SU-DHL-6 (cell line): ENCODE results near the gene C16orf78.

Experiments used
- H2AFZ ChIP-seq: fragments of 200-600 bp; sonication (generic); 2 replicates; pipeline ENCODE4 v1.6.1; 2014; ENCODE audit warnings: low read depth, mild to moderate bottlenecking, moderate library complexity, mixed read lengths, antibody characterized with exemption, low read length; ENCODE audit not compliant: severe bottlenecking
- H3F3A ChIP-seq: fragments of 200-600 bp; shearing (Covaris generic); 2 replicates; pipeline ENCODE4 v1.6.0; 2016; ENCODE audit warnings: antibody characterized with exemption, mild to moderate bottlenecking; ENCODE audit not compliant: insufficient read depth
- H3K27ac ChIP-seq: fragments of 200-600 bp; sonication (generic); 2 replicates; pipeline ENCODE4 v1.5.1; 2016; ENCODE audit warnings: low read depth, mild to moderate bottlenecking, low read length, moderate library complexity, mixed read lengths
- H3K27me3 ChIP-seq: fragments of 200-600 bp; sonication (generic), shearing (Covaris generic); 2 replicates; pipeline ENCODE4 v1.6.0; 2014; ENCODE audit warnings: mild to moderate bottlenecking, low read length
- H3K36me3 ChIP-seq: fragments of 200-600 bp; sonication (generic); 2 replicates; pipeline ENCODE4 v1.6.1; 2014; ENCODE audit warnings: mild to moderate bottlenecking, low read length, mixed read lengths
- H3K4me2 ChIP-seq: fragments of 300-600, 200-600 bp; shearing (Covaris generic), sonication (generic); 2 replicates; pipeline ENCODE4 v1.6.0; 2014; ENCODE audit warnings: low read length, low read depth, mild to moderate bottlenecking; ENCODE audit not compliant: poor library complexity, severe bottlenecking
- H3K4me3 ChIP-seq: fragments of 200-600 bp; sonication (generic); 2 replicates; pipeline ENCODE4 v1.5.1; 2014; ENCODE audit warnings: antibody characterized with exemption, low read length, mild to moderate bottlenecking, mixed read lengths; ENCODE audit not compliant: insufficient read depth, poor library complexity, severe bottlenecking
- H3K79me2 ChIP-seq: fragments of 200-600 bp; sonication (generic); 2 replicates; pipeline ENCODE4 v1.6.1; 2014; ENCODE audit warnings: mild to moderate bottlenecking, low read length, moderate library complexity; ENCODE audit not compliant: insufficient read depth
- H3K9ac ChIP-seq: fragments of 200-600 bp; sonication (generic); 2 replicates; pipeline ENCODE4 v1.7.0; 2014; ENCODE audit warnings: mild to moderate bottlenecking, low read length
- H3K9me2 ChIP-seq: fragments of 200-600 bp; sonication (generic); replicated peaks from 2 replicates; pipeline ENCODE4 v1.6.1; 2014; ENCODE audit warnings: low read length; ENCODE audit not compliant: insufficient read depth
- H3K9me3 ChIP-seq: fragments of 200-600 bp; sonication (generic); 2 replicates; pipeline ENCODE4 v1.6.1; 2014; ENCODE audit warnings: low read length, mixed read lengths; ENCODE audit not compliant: insufficient read depth
- H4K20me1 ChIP-seq: fragments of 200-600 bp; sonication (generic); 2 replicates; pipeline ENCODE4 v1.6.1; 2014; ENCODE audit warnings: low read depth, mild to moderate bottlenecking, antibody characterized with exemption, low read length, moderate library complexity, mixed read lengths
- CTCF ChIP-seq: fragments of 200-600 bp; sonication (generic); IDR thresholded peaks from one replicate; pipeline ENCODE4 v1.5.1; 2017; ENCODE audit warnings: antibody characterized with exemption, mild to moderate bottlenecking, low read length, moderate library complexity; ENCODE audit not compliant: insufficient read depth, poor library complexity, severe bottlenecking
- EZH2phosphoT487 ChIP-seq: fragments of 200-600 bp; sonication (generic), shearing (Covaris generic); conservative IDR thresholded peaks from 2 replicates; pipeline ENCODE4 v1.6.1; 2018; ENCODE audit warnings: mild to moderate bottlenecking, antibody characterized with exemption, low read length, moderate library complexity, mixed read lengths

The C16orf78 gene

DNA sequence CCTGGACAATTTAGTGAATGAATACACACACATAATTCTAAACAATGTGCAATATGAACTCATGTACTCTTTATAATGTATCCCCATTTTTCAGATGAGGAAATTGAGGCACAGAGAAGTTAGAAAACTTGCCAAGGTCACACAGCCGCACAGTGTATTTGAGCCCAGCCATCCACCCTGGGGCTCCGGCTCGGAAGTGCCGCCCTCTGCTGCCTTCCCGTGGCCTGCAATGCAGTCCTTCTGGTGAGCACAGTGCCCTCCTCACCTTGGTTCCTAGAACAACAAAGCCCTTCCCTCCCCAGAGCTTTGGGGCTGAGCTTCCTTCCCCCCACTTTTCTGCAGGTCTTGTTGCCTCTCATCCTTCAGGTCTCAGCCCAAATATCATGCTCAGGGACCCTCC lies 63.7 kb downstream of the C16orf78 start:
- Histone ChIP-seq H3K9me2 (no peaks in the 10 kb centered on the region), H3K9me3 (no peaks in the 10 kb centered on the region), H3K79me2 (no peaks in the 10 kb centered on the region), H3K27ac (no peak overlapping the region), H3K9ac (no peak overlapping the region), H3K36me3 (no peaks in the 10 kb centered on the region), H4K20me1 (no peaks in the 10 kb centered on the region), H3K4me2 (no peak overlapping the region), H3K27me3 (no peaks in the 10 kb centered on the region), H2AFZ (no peak overlapping the region), H3F3A (peaks cover 8% of the 10 kb centered on the region; the same call in 1 of the 2 replicates), H3K4me3 (no peak overlapping the region)
- no peak for TF ChIP-seq EZH2phosphoT487
- TF ChIP-seq CTCF: no peak

DNA sequence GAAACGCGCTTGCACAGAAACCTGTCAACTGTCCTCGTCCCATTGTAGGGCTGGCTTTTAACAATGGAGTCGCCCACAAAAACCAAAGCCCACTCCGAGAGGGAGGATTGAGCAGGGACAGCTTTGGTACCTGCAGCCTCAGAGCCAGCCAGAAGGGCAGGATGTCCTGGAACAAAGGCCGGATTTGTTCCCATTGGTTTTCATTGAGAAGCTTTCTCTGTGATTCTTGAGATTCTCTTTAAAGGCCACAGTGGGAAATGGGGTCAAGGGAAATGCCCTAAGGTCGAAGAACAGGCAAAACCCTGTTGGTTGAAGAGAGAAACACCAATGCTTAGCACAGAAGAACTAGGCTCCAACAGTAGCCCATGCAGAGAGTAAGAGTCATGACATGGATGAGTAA lies 65.4 kb downstream of the C16orf78 start:
- Histone ChIP-seq H3K9ac (no peak overlapping the region), H3K36me3 (no peaks in the 10 kb centered on the region), H2AFZ (no peak overlapping the region), H3K9me2 (no peaks in the 10 kb centered on the region), H3F3A (peaks cover 13% of the 10 kb centered on the region; the same call in 1 of the 2 replicates), H3K4me3 (no peak overlapping the region), H4K20me1 (no peaks in the 10 kb centered on the region), H3K4me2 (no peak overlapping the region), H3K79me2 (no peaks in the 10 kb centered on the region), H3K27ac (no peak overlapping the region), H3K27me3 (no peaks in the 10 kb centered on the region), H3K9me3 (no peaks in the 10 kb centered on the region)
- TF ChIP-seq EZH2phosphoT487: no peak
- no peak for TF ChIP-seq CTCF

DNA sequence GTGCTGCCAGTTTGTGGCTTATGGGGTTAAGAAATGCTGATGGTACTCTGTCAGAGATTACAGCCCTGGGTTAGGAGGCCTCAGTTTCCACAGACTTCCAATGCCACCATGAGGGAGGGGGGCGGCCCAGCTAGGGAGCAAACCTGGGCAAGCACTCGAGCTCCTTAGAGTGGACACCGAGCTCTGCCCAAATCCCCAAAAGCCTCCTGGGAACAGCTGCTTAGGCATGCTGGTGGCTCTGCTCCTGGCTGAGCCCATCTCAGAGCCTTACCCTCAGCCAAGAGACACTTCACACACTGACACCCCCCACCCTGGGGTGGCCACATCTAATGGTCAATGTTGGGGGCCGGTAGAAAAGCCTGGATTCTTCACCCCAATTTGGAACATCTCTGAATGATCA lies 66.1 kb downstream of the C16orf78 start:
- Histone ChIP-seq H3K27ac (no peak overlapping the region), H3K4me2 (no peak overlapping the region), H2AFZ (no peak overlapping the region), H4K20me1 (no peaks in the 10 kb centered on the region), H3K9me2 (no peaks in the 10 kb centered on the region), H3F3A (peaks cover 13% of the 10 kb centered on the region; the same call in 1 of the 2 replicates), H3K79me2 (no peaks in the 10 kb centered on the region), H3K9me3 (no peaks in the 10 kb centered on the region), H3K4me3 (no peak overlapping the region), H3K9ac (no peak overlapping the region), H3K36me3 (no peaks in the 10 kb centered on the region), H3K27me3 (no peaks in the 10 kb centered on the region)
- TF ChIP-seq CTCF (no peak), EZH2phosphoT487 (no peak)
